ENCODE results near the gene LNP1. TPM values are rescaled to one million over a fixed set of nuclear protein-coding genes. Genes with fewer than 3 reads are reported as not detected.

Gene LNP1
- total and polyA plus RNA-seq, 4 donors: 1.1 to 4.7 (median 1.5) TPM

DNA sequence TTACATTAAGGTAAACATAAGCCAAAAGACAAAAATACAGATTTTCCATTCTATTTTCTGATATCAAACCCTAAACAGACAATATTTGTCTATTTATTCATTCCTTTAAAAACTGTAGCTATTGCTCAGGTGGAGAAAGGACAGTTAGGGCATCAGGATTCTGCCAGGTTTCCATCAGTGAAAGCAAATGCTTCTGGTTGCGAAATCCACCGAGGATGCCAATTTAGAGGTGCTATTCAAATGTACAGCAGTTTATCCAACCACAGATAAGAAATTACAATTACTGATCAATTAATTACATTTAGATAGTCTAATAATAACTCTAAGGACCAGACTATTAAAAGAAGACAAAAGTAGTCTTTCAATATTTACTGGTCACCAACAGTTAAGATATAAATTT lies 4.4 kb upstream of the LNP1 start:
- H3K27me3 ChIP-seq (ENCODE audit: control insufficient read depth in 4 of 4, insufficient read depth in 4 of 4, low read length in 3 of 4): no peaks in the 10 kb centered on the region
- no peaks in the 10 kb centered on the region for H3K9me3 ChIP-seq (ENCODE audit: control insufficient read depth in 4 of 4, low read length in 3 of 4)
- no peak for DNase-seq (ENCODE audit: low spot score)
- H3K9ac ChIP-seq (ENCODE audit: low read depth in 1 of 2, low read length in 2 of 2): no peak overlapping the region
- no peaks in the 10 kb centered on the region for H3K36me3 ChIP-seq (ENCODE audit: control insufficient read depth in 4 of 4, insufficient read depth in 3 of 4, low read depth in 1 of 4, low read length in 3 of 4)
- peaks cover 6 to 39% (median 34%) of the 10 kb centered on the region in 4 donors for H3K4me1 ChIP-seq (ENCODE audit: control insufficient read depth in 4 of 4, insufficient read depth in 4 of 4, low read length in 3 of 4)
- TF ChIP-seq RXRA (IDR thresholded peaks at IDR 0.05): peak; percentile 7 to 25
- no peak for TF ChIP-seq YY1 (IDR thresholded peaks at IDR 0.05)
- TF ChIP-seq FOXA2 (IDR thresholded peaks at IDR 0.05): peak; percentile 16
- TF ChIP-seq, protein P1, sequence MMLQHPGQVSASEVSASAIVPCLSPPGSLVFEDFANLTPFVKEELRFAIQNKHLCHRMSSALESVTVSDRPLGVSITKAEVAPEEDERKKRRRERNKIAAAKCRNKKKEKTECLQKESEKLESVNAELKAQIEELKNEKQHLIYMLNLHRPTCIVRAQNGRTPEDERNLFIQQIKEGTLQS (IDR thresholded peaks at IDR 0.05): no peak
- TF ChIP-seq RAD21 (IDR thresholded peaks at IDR 0.05): peak; percentile 27 to 45
- TF ChIP-seq, protein P2, sequence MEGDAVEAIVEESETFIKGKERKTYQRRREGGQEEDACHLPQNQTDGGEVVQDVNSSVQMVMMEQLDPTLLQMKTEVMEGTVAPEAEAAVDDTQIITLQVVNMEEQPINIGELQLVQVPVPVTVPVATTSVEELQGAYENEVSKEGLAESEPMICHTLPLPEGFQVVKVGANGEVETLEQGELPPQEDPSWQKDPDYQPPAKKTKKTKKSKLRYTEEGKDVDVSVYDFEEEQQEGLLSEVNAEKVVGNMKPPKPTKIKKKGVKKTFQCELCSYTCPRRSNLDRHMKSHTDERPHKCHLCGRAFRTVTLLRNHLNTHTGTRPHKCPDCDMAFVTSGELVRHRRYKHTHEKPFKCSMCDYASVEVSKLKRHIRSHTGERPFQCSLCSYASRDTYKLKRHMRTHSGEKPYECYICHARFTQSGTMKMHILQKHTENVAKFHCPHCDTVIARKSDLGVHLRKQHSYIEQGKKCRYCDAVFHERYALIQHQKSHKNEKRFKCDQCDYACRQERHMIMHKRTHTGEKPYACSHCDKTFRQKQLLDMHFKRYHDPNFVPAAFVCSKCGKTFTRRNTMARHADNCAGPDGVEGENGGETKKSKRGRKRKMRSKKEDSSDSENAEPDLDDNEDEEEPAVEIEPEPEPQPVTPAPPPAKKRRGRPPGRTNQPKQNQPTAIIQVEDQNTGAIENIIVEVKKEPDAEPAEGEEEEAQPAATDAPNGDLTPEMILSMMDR (IDR thresholded peaks at IDR 0.05; ENCODE audit: low read depth, low read length, missing input control): no peak
- peak; percentile 24 to 46 for TF ChIP-seq HNF4A (conservative IDR thresholded peaks at IDR 0.05)
- peak in 1 of 2 donors; percentile 32 for TF ChIP-seq GABPA (IDR thresholded peaks at IDR 0.05 in 1 of 2, conservative IDR thresholded peaks at IDR 0.05 in 1 of 2)
- TF ChIP-seq, protein P3, sequence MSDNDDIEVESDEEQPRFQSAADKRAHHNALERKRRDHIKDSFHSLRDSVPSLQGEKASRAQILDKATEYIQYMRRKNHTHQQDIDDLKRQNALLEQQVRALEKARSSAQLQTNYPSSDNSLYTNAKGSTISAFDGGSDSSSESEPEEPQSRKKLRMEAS (IDR thresholded peaks at IDR 0.05): no peak
- TF ChIP-seq HNF4G (IDR thresholded peaks at IDR 0.05): no peak
- H3K4me3 ChIP-seq (ENCODE audit: low read depth in 1 of 3, low read length in 3 of 3): no peak overlapping the region
- WGBS: 25% methylated on average over 2 of the region's 2 CpGs
- H3K27ac ChIP-seq (ENCODE audit: low read depth in 1 of 2, low read length in 2 of 2): no peak overlapping the region

DNA sequence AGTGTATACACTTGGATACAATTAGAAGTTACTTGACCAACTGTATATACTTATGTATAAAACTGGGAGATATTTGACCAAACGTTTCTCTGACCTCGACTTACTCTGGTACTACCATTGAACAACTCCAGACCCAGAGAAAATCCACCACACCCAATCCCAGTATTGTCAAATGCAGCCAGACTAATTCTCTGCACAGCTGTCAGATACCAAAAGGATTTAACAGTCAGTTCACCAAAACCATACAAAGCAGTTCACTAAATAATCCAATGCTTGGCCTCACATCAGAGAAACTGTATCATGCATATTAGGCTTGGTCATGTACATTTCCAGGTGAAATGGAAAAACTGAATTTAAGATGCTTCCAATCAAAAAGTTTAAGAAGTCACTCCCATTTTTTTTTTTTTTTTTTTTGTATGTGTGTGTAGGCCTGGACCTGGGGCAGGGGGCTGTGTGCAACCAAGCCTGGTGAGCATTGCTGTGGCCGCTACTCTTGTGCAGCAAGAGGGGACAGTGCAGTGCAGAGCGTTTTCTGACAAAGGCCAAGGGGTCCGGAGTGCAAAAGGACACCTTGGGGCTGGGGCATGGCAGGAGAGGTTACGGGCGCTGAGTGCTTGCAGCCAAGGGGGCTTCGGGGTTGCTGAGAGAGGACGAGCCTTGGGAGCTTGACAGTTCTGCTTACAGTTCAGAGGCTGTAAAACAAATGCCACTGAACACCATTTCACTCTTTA lies 1.8 kb upstream of the LNP1 start:
- DNase-seq (ENCODE audit: low spot score): peak; percentile 39
- Histone ChIP-seq H3K4me3 (ENCODE audit: low read depth in 1 of 3, low read length in 3 of 3) (peak overlapping the region; percentile 78 to 94 (median 83)), H3K36me3 (ENCODE audit: control insufficient read depth in 4 of 4, insufficient read depth in 3 of 4, low read depth in 1 of 4, low read length in 3 of 4) (no peaks in the 10 kb centered on the region), H3K9me3 (ENCODE audit: control insufficient read depth in 4 of 4, low read length in 3 of 4) (no peaks in the 10 kb centered on the region), H3K4me1 (ENCODE audit: control insufficient read depth in 4 of 4, insufficient read depth in 4 of 4, low read length in 3 of 4) (peaks cover 5 to 46% (median 37%) of the 10 kb centered on the region in 4 donors), H3K27ac (ENCODE audit: low read depth in 1 of 2, low read length in 2 of 2) (peak overlapping the region in 1 of 2 donors; percentile 93), H3K9ac (ENCODE audit: low read depth in 1 of 2, low read length in 2 of 2) (peak overlapping the region; percentile 71 to 93), H3K27me3 (ENCODE audit: control insufficient read depth in 4 of 4, insufficient read depth in 4 of 4, low read length in 3 of 4) (no peaks in the 10 kb centered on the region)
- WGBS: 22% methylated on average over 9 of the region's 9 CpGs
- TF ChIP-seq HNF4A (conservative IDR thresholded peaks at IDR 0.05): peak in 1 of 2 donors; percentile 3
- TF ChIP-seq, protein P4, sequence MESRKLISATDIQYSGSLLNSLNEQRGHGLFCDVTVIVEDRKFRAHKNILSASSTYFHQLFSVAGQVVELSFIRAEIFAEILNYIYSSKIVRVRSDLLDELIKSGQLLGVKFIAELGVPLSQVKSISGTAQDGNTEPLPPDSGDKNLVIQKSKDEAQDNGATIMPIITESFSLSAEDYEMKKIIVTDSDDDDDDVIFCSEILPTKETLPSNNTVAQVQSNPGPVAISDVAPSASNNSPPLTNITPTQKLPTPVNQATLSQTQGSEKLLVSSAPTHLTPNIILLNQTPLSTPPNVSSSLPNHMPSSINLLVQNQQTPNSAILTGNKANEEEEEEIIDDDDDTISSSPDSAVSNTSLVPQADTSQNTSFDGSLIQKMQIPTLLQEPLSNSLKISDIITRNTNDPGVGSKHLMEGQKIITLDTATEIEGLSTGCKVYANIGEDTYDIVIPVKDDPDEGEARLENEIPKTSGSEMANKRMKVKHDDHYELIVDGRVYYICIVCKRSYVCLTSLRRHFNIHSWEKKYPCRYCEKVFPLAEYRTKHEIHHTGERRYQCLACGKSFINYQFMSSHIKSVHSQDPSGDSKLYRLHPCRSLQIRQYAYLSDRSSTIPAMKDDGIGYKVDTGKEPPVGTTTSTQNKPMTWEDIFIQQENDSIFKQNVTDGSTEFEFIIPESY (IDR thresholded peaks at IDR 0.05): no peak

DNA sequence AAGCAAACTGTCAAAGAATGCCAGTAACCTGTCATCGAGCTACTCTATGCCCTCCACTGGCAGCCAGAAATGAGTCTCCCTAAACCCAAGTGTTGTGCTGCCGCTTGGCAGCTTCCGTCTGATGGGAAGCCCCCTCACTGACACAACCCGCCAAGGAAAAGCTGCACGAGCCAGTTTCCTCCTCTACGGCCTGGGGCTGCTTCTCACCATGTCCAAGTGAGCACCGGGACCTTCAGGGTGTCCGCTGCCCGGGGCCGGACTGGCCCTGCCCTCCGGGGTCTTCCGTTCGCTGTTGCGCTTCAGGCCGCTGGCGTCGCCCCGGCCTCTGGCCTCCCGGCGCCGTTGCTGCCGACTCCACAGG lies 940 bp upstream of the LNP1 start:
- no peaks in the 10 kb centered on the region for H3K9me3 ChIP-seq (ENCODE audit: control insufficient read depth in 4 of 4, low read length in 3 of 4)
- peak overlapping the region; percentile 71 to 93 for H3K9ac ChIP-seq (ENCODE audit: low read depth in 1 of 2, low read length in 2 of 2)
- H3K4me1 ChIP-seq (ENCODE audit: control insufficient read depth in 4 of 4, insufficient read depth in 4 of 4, low read length in 3 of 4): peaks cover 4 to 46% (median 37%) of the 10 kb centered on the region in 4 donors
- WGBS: under 1% methylated on average over 22 of the region's 22 CpGs
- peak overlapping the region; percentile 78 to 93 for H3K27ac ChIP-seq (ENCODE audit: low read depth in 1 of 2, low read length in 2 of 2)
- peak; percentile 40 for DNase-seq (ENCODE audit: low spot score)
- H3K27me3 ChIP-seq (ENCODE audit: control insufficient read depth in 4 of 4, insufficient read depth in 4 of 4, low read length in 3 of 4): no peaks in the 10 kb centered on the region
- peak overlapping the region; percentile 78 to 94 (median 83) for H3K4me3 ChIP-seq (ENCODE audit: low read depth in 1 of 3, low read length in 3 of 3)
- H3K36me3 ChIP-seq (ENCODE audit: control insufficient read depth in 4 of 4, insufficient read depth in 3 of 4, low read depth in 1 of 4, low read length in 3 of 4): no peaks in the 10 kb centered on the region
- TF ChIP-seq, protein P4 (IDR thresholded peaks at IDR 0.05): no peak
- TF ChIP-seq, protein P2 (IDR thresholded peaks at IDR 0.05; ENCODE audit: low read depth, low read length, missing input control): no peak
- TF ChIP-seq, protein P1 (IDR thresholded peaks at IDR 0.05): no peak
- TF ChIP-seq SP1 (IDR thresholded peaks at IDR 0.05) (no peak), HNF4A (conservative IDR thresholded peaks at IDR 0.05) (no peak), TAF1 (conservative IDR thresholded peaks at IDR 0.05) (no peak)
- TF ChIP-seq, protein P3 (IDR thresholded peaks at IDR 0.05): no peak
